HG03460 (cell line): ENCODE results near the gene ATG101.
A peak's percentile ranks its signal among the peaks of the same experiment; 100 is the strongest.

ENCODE experiments used
- ATAC-seq: cut with Tn5 transposase; IDR thresholded peaks from one replicate; pipeline ENCODE4 v1.9.1; 2021; ENCODE audit not compliant: unreplicated experiment

Gene ATG101

GRCh38 chr12:52079576-52080402 lies 10.0 kb downstream of the ATG101 start, which contains the start of gene SMIM41:
Gene SMIM41, plus strand, starts transcription at chr12:52079704. Its CDS starts 76 bp downstream, at chr12:52079780.
- ATAC-seq: no peak

DNA sequence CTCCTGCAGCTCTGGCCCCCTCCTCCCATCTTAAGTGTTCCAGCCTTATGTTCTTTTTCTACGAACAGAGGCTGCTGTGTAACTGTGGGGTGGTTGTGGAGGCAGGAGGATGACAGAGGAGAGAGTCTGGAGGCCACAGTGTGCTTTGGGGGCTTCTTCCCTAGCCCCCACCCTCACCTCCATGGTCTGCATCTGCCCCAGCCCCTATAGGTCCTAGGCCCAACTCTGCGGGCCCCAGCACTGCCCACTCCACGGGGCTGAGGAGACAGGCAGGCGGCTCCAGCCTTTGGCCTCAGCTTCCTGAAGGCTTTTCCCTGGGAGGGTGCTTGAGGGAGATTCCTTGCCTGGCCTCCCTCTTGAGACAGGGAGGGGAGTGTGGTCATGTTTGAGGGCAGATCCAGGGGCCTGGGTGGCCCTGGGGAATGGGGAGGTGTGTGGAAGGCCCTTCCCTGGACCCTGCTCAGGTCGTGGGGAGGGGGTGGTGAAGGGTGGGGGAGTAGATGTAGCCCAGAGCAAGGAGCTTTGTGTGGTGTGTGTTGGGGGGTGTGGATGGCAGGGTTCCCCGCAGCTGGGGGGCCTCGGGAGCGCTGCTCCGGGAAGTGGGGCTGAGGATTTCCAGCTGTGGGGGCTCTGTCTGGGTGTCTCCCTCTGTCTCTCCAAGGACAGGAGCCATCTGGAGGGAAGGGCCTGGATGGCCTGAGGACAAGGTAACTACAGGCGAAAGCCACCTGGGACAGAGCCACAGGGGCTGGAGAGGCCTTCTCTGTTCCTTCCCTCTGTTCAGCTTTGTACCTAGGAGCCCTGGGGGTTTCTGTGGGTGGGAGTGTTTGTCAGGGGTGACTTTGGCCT lies 10.8 kb downstream of the ATG101 start:
- ATAC-seq: no peak

DNA sequence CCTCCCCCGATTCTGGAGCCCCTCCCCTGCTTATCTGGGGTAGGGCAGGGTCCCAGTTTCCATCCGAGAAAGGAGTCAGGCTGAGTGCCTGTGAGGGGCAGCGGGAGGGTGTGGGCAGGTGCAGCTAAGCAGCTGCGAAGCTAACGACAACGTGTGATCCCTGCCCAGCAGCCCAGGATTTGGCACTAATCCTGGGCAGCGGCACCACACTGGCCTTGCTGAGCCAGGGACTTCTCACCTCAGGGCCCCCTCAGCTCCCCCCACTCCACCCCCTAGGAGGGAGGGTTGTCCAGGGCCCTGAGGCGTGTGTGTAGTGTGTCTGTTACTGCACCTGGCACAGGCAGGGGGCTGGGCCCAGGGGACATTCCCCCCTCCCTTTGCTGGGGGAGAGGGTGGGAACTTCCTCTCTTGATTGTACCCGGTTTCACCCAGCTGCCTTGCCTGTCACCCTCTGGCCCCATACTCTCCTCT lies 11.5 kb downstream of the ATG101 start:
- peak; percentile 74 for ATAC-seq

DNA sequence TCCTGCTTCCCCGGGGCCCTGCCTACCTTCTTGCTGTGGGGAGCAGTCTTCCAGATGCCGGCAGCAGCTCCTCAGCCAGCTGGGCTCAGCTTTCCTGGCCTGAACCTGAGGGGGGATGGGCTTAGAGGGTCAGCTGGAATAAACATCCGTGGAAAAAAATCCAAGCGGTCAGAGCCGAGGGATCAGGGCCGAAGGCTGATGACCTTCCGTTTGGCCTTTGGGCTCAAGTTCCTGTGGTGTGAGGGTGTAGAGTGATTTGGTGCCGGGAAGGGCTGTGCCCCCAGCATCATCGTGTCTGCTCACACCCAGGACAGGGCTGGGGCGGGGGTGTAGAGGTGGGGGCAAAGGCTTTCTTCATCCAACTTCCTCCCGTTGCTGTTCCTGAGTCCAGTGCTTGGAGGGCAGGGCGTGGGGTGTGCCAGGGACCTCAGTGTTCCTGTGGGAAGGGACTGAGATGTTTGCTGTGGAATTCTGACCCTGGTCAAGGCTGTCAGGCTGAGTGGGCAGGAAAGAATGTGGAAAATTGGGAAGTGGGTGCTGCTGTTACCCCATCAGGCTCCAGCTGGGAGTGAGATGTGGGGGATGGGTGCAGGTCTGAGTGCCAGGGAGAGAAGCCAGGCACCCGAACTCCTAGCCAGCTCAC lies 12.4 kb downstream of the ATG101 start:
- no peak for ATAC-seq

GRCh38 chr12:52082669-52082987 lies 12.8 kb downstream of the ATG101 start:
- no peak for ATAC-seq

DNA sequence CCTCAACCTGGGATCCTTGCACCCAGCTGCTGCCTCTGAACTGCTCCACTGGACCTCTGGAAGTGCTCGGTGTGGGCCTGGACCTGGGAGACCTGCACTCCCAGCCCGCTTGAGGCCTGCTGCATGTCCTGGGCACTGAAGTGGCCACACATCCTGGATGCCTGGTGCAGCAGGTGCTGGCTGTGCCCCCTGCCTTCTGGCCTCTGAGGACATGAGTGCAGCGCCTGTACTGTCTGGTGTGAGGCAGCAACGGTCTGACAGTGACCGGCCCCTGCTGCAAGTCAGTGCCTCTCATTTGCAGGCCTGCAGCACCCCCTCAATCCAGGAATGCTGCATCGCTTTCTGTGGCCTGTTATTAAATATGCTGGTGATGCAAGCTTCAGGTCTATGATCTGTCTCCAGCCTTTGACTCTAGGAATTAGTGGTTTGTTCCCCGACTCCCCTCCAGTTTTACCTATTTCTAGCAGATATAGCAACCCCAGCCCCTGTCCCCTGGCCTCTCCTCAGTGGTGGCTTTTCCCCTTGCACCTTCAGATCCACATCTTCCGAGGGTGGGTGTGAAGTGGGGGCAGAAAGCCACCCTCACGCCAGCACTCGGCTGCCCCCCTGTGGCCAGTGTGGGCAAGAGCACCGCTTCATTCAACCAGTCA lies 13.3 kb downstream of the ATG101 start:
- no peak for ATAC-seq

DNA sequence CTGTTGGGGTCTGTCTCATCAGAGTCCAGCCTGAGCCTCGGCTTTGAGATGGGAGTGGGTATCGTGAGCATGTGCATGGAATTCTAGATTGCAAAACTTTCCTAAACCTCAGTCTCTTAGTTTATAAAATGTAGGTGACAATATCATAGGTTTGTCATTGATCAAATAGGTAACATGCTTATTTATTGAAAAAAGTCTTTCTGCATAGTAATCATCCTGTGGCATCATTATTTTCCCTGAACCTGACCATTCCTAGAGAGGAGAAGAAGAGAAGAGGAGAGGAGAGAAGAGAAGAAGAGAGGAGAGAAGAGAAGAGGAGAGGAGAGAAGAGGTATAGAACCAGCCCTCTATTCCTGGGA lies 13.8 kb downstream of the ATG101 start:
- no peak for ATAC-seq

DNA sequence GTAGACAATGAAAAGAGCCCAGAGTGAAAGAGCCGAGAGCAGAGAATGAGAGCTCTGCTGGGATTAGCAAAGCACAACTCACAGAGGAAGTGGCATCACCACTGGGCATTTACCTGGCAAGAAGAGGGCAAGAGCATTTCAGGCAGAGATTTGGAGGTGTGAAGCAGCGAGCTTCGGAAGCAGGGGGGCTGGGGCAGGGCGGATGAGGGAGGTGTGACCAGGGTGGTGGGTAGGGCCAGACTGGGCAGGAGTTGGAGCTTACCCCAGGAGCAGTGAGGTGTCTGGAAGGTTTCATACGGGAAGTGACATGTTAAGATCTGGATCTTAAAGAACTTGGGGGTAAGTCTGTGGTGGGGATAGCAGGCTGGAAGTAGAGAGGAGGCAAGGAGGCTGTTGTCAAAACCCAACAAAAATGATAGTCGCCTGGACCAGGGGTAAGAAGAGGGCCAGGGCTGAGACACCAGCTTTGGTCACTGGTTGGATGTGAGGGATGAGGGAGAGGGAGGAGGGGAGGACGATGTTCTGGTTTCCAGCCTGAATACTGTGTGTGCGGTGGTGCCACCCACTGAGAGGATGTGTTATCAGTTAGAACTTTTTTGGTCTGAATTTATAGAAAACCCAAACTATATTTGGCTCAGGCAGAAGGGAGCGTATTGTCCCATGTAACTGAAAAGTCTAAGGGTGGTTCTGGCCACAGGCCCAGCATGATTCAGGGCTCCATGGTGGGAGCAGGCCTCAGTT lies 14.9 kb downstream of the ATG101 start:
- no peak for ATAC-seq

DNA sequence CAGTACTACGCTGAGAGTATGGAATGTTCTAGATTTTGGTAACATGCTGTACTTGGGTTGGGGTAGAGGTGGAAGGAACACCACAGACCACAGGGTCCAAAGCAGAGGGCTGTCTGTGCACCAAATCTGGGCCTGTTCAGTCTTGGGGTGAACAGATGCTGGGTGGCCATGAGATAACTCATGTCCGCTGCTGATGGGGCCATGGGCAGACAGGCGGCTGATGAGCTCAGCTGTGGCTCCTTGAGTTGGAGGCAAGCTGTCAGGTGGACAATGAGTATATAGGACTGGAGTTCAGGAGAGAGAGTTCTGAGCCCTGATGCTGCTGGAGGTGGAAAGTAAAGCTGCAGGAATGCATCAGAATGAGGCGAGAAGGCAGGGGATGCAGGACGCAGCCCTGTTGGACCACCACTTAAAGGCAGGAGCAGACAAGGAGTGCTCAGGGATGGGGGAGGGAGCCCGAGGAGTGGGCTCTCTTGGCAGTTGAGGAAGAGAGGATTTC lies 16.0 kb downstream of the ATG101 start:
- ATAC-seq: no peak

GRCh38 chr12:52086366-52086765 lies 16.6 kb downstream of the ATG101 start:
- no peak for ATAC-seq

- no peak for ATAC-seq
Observed at GRCh38 chr12:52086944-52087835, 17.4 kb downstream of the ATG101 start.

- ATAC-seq: peak; percentile 63
Observed at GRCh38 chr12:52087961-52088820, 18.4 kb downstream of the ATG101 start.

GRCh38 chr12:52089491-52089890 lies 19.7 kb downstream of the ATG101 start:
- ATAC-seq: no peak

DNA sequence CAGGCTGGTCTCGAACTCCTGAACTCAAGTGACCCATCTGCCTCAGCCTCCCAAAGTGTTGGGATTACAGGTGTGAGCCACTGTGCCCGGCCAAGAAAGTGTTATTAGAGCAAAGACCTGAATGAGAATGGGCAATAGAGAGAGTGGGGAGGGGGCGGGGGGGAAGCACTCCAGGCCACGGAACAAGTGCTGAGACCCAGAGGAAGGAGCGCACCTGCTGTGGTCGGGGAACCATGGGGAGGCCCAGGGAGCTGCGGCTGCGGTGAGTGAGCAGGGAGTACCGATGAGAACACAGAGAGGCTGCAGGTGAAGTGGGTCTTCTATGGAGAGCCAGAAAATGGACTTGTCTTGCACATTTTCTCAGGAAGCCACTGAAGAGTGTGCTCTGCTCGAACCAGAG lies 20.5 kb downstream of the ATG101 start:
- no peak for ATAC-seq

DNA sequence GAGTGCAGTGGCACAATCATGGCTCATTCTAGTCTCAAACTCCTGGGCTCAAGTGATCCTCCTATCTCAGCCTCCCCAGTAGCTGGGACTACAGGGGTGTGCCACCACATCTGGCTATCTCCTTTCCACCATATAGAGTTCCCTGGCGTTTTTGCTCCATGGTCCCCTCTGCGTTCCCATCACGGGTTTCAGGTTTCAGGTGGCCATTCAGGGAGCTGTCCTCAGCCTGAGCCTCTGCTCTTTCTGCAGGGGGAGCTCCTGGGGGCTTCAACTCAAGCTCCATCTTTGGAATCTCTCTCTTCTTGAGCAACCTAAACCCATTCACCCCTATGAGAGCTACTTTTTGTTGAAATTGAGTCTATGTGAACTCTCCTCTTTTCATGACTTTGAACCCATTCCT lies 21.3 kb downstream of the ATG101 start:
- ATAC-seq: no peak

GRCh38 chr12:52091869-52092268 lies 22.1 kb downstream of the ATG101 start:
- ATAC-seq: no peak

- ATAC-seq: no peak
Observed at GRCh38 chr12:52093346-52093745, 23.6 kb downstream of the ATG101 start.

- ATAC-seq: no peak
Observed at GRCh38 chr12:52096332-52097044, 26.7 kb downstream of the ATG101 start.
